ENCODE measurements around the gene RIT1.
A peak's percentile ranks its signal among the peaks of the same experiment; 100 is the strongest.

The RIT1 gene

GRCh38 chr1:155859234-155859829, 51.8 kb downstream of the RIT1 start, which contains the start of gene SYT11:
Gene SYT11, plus strand, starts transcription at chr1:155859567. Its CDS starts 195 bp downstream, at chr1:155859762.
- peak; percentile 80 to 89 for DNase-seq (ENCODE audit: low read depth in 1 of 2, low spot score in 1 of 2)

GRCh38 chr1:155858800-155859233, 52.3 kb downstream of the RIT1 start:
- no peak for DNase-seq (ENCODE audit: low read depth in 1 of 2, low spot score in 1 of 2)

- DNase-seq (ENCODE audit: low read depth in 1 of 2, low spot score in 1 of 2), result peak; percentile 75 to 76
These were observed 53.9 kb downstream of the RIT1 start, which contains the start of gene GON4L for GRCh38 chr1:155856975-155857930. Gene GON4L, minus strand, starts transcription at chr1:155857214. Its CDS starts 3,434 bp downstream, at chr1:155853780.

- DNase-seq (ENCODE audit: low read depth in 1 of 2, low spot score in 1 of 2), result no peak
These were observed 54.7 kb downstream of the RIT1 start for GRCh38 chr1:155856257-155856974.

- no peak for DNase-seq (ENCODE audit: low read depth in 1 of 2, low spot score in 1 of 2)
These were observed 60.8 kb downstream of the RIT1 start for GRCh38 chr1:155850345-155850744.

- no peak for DNase-seq (ENCODE audit: low read depth in 1 of 2, low spot score in 1 of 2)
These were observed 63.2 kb downstream of the RIT1 start for GRCh38 chr1:155847823-155848529.

Measured in stimulated activated CD4-positive, alpha-beta T cell treated with anti-CD3 and anti-CD28 coated beads, Interleukin-15, amount 100 ng/mL, for 1 hour (primary cell).